Endothelial cell of umbilical vein (primary cell): Measurements from ENCODE around the gene LRRC10B. TPM values are rescaled to one million over a fixed set of nuclear protein-coding genes. Genes with fewer than 3 reads are reported as not detected.

ENCODE experiments used
- BruUV-seq: library from RNA; stranded (reverse); fragments of 400-500 nt; replicated peaks from 2 replicates; lab custom pipeline; 2021; lab: Mats Ljungman, UMichigan
- CTCF ChIA-PET: fragments of 300-600, 350-600 bp; sonication (Branson Sonifier 250); formaldehyde crosslinking; loops from one replicate; lab custom pipeline; 2021; ENCODE audit warnings: antibody characterized with exemption, inconsistent platforms; lab: Charles Lee
- POLR2A ChIA-PET: fragments of 300-600, 350-600 bp; sonication (Branson Sonifier 250); formaldehyde crosslinking; loops from one replicate; lab custom pipeline; 2021; ENCODE audit warnings: antibody characterized with exemption, inconsistent platforms; lab: Charles Lee
- DNase-seq: peaks from one replicate; pipeline ENCODE4 v3.0.0-alpha.2; 2011; ENCODE audit warnings: low read depth, low spot score
- FAIRE-seq: peaks from 2 replicates; lab custom pipeline; 2011; peaks lifted over from hg19 to GRCh38; lab: Jason Lieb, UNC
- H2AFZ ChIP-seq: 2 replicates; pipeline ENCODE4 v1.6.0; 2012; ENCODE audit warnings: low read depth, low read length, control low read depth, inconsistent platforms
- H3K27ac ChIP-seq: 2 replicates; pipeline ENCODE4 v1.5.1; 2011; ENCODE audit warnings: low read depth, mild to moderate bottlenecking, control low read depth, low read length, moderate library complexity; ENCODE audit not compliant: insufficient read depth
- H3K27me3 ChIP-seq, 2 experiments: 2 replicates each; pipeline versions ENCODE4 v1.6.0 to v1.6.1; 2011; ENCODE audit warnings: low read length in 2 of 2, mixed read lengths in 1 of 2; ENCODE audit not compliant: control insufficient read depth in 2 of 2, insufficient read depth in 2 of 2
- H3K36me3 ChIP-seq, 2 experiments: 2 replicates in 1 of 2; 3 replicates in 1 of 2; pipeline ENCODE4 v1.5.1; 2011; ENCODE audit warnings: low read length in 2 of 2, mild to moderate bottlenecking in 1 of 2, moderate library complexity in 1 of 2; ENCODE audit not compliant: control insufficient read depth in 2 of 2, insufficient read depth in 2 of 2; ENCODE audit errors: extremely low read depth in 1 of 2
- H3K4me1 ChIP-seq: 3 replicates; pipeline ENCODE4 v1.5.1; 2011; ENCODE audit warnings: mild to moderate bottlenecking, low read length; ENCODE audit not compliant: control insufficient read depth, insufficient read depth; ENCODE audit errors: extremely low read depth
- H3K4me2 ChIP-seq: 2 replicates; pipeline ENCODE4 v1.6.1; 2011; ENCODE audit warnings: low read length, control low read depth, mixed read lengths; ENCODE audit not compliant: insufficient read depth
- H3K4me3 ChIP-seq, 3 experiments: fragments of 200-600 bp in 1 of 3; sonication (generic), shearing (Covaris generic) in 1 of 3; replicated peaks in 1 of 3; 2 replicates each; pipeline ENCODE4 v1.5.1; 2011 to 2016; ENCODE audit warnings: control low read depth in 3 of 3, low read length in 3 of 3, mild to moderate bottlenecking in 2 of 3, inconsistent platforms in 1 of 3, low read depth in 1 of 3, moderate library complexity in 1 of 3; ENCODE audit not compliant: insufficient read depth in 1 of 3
- H3K79me2 ChIP-seq: 2 replicates; pipeline ENCODE4 v1.6.0; 2012; ENCODE audit warnings: low read length, inconsistent platforms; ENCODE audit not compliant: control insufficient read depth, insufficient read depth
- H3K9ac ChIP-seq: replicated peaks from 2 replicates; pipeline ENCODE3; 2011; ENCODE audit warnings: low read length, control low read depth; ENCODE audit not compliant: insufficient read depth; ENCODE audit errors: extremely low read depth
- H3K9me1 ChIP-seq: replicated peaks from 3 replicates; pipeline ENCODE4 v1.6.0; 2011; ENCODE audit warnings: mild to moderate bottlenecking, low read length; ENCODE audit not compliant: control insufficient read depth, insufficient read depth; ENCODE audit errors: extremely low read depth
- H3K9me3 ChIP-seq: replicated peaks from 2 replicates; pipeline ENCODE4 v1.5.1; 2012; ENCODE audit warnings: low read length, inconsistent platforms; ENCODE audit not compliant: control insufficient read depth, insufficient read depth
- H4K20me1 ChIP-seq: replicated peaks from 2 replicates; pipeline ENCODE3; 2011; ENCODE audit warnings: mild to moderate bottlenecking, low read length; ENCODE audit not compliant: control insufficient read depth, insufficient read depth; ENCODE audit errors: extremely low read depth
- CTCF ChIP-seq, 2 donors: IDR thresholded peaks; 1 replicate in 1 of 2; 2 replicates in 1 of 2; pipeline ENCODE4 v1.5.1; 2011; ENCODE audit warnings: low read length in 2 of 2, mild to moderate bottlenecking in 2 of 2, moderate library complexity in 2 of 2, control low read depth in 1 of 2, inconsistent platforms in 1 of 2, low read depth in 1 of 2; ENCODE audit not compliant: insufficient read depth in 1 of 2; ENCODE audit errors: extremely low read depth in 1 of 2
- EZH2 ChIP-seq: IDR thresholded peaks from 2 replicates; pipeline ENCODE4 v1.6.1; 2012; ENCODE audit warnings: borderline replicate concordance, low read depth, mild to moderate bottlenecking, moderate library complexity, low read length, inconsistent platforms; ENCODE audit not compliant: severe bottlenecking
- FOS ChIP-seq: IDR thresholded peaks from 2 replicates; pipeline ENCODE4 v1.6.1; 2011; ENCODE audit warnings: mild to moderate bottlenecking, low read length, moderate library complexity, borderline replicate concordance; ENCODE audit not compliant: insufficient read depth
- GATA2 ChIP-seq: IDR thresholded peaks from 2 replicates; pipeline ENCODE4 v1.7.0; 2011; ENCODE audit warnings: low read depth, mild to moderate bottlenecking, moderate library complexity, mixed read lengths, low read length; ENCODE audit not compliant: insufficient read length, insufficient read depth
- JUN ChIP-seq: IDR thresholded peaks from 2 replicates; pipeline ENCODE4 v1.6.1; 2011; ENCODE audit warnings: borderline replicate concordance, low read depth; ENCODE audit not compliant: insufficient read length, insufficient read depth
- MAX ChIP-seq: IDR thresholded peaks from 2 replicates; pipeline ENCODE4 v1.6.1; 2011; ENCODE audit not compliant: insufficient read depth, insufficient read length
- MYC ChIP-seq: IDR thresholded peaks from one replicate; pipeline ENCODE4 v1.6.1; 2011; ENCODE audit warnings: mild to moderate bottlenecking, low read depth, low read length
- POLR2A ChIP-seq: IDR thresholded peaks from 2 replicates; pipeline ENCODE4 v1.6.1; 2012; ENCODE audit warnings: low read depth, mild to moderate bottlenecking, control low read depth, low read length
- POLR2AphosphoS5 ChIP-seq: IDR thresholded peaks from 2 replicates; pipeline ENCODE4 v1.6.1; 2012; ENCODE audit warnings: low read depth, mild to moderate bottlenecking, control low read depth, low read length, moderate library complexity; ENCODE audit not compliant: insufficient read depth
- dilution Hi-C: fragments of 300-500 bp; cut with MboI; formaldehyde crosslinking; loops from one replicate; pipeline ENCODE4 v1.15.0; 2019; ENCODE audit warnings: low sequenced_read_pairs; ENCODE audit not compliant: extremely low pct_ligation_motif_present
- intact Hi-C: fragments of 100-400 bp; cut with micrococcal nuclease; formaldehyde crosslinking; loops from one replicate; pipeline ENCODE4 v1.10.0; 2022
- polyA plus RNA-seq, 4 experiments: library from polyadenylated mRNA; depleted of rRNA in 3 of 4; stranded (reverse) in 3 of 4; unstranded in 1 of 4; fragments of >200 nt; gene quantifications; 2 replicates each; pipeline versions ENCODE4 v1.2.1 to v1.2.3, GENCODE V29; 2011 to 2012; ENCODE audit warnings: missing spikeins in 1 of 4
- total RNA-seq: library from RNA; stranded (reverse); gene quantifications from 2 replicates; pipeline ENCODE4 v1.2.3, GENCODE V29; 2021

Gene LRRC10B
- total and polyA plus RNA-seq, 2 donors (not counting 3 experiments of a cell fraction or from before 2014, with no cell fraction given), result not detected

- no peaks in the 10 kb centered on the region for H3K9me1 ChIP-seq
- no peaks in the 10 kb centered on the region for H4K20me1 ChIP-seq
- H3K4me3 ChIP-seq, result no peak overlapping the region
- H3K27ac ChIP-seq, result no peak overlapping the region
- intact Hi-C loops (no loop called here), dilution Hi-C loops (no loop called here)
- no TSS peak for BruUV-seq
- H2AFZ ChIP-seq, result no peak overlapping the region
- TF ChIP-seq POLR2AphosphoS5 (no peak), JUN (no peak), MYC (no peak)
- H3K27me3 ChIP-seq, result no peaks in the 10 kb centered on the region
- no peak for DNase-seq
- CTCF ChIA-PET, result interaction anchor here (1.0 to 3.9 kb wide), 4 partner anchors 12 to 50 kb away, joined by 3 to 16 read pairs (median 10); no protein-coding TSS in a partner anchor
- no peak for FAIRE-seq
- H3K9ac ChIP-seq, result no peak overlapping the region
- H3K9me3 ChIP-seq, result no peaks in the 10 kb centered on the region
- no peak overlapping the region for H3K4me2 ChIP-seq
- H3K79me2 ChIP-seq, result no peaks in the 10 kb centered on the region
- POLR2A ChIA-PET, result no interaction called here
- H3K36me3 ChIP-seq, result no peaks in the 10 kb centered on the region
- H3K4me1 ChIP-seq, result no peaks in the 10 kb centered on the region
These were observed 12.5 kb upstream of the LRRC10B start for GRCh38 chr11:61495801-61496601.

GRCh38 chr11:61496602-61497400 lies 11.7 kb upstream of the LRRC10B start:
- POLR2A ChIA-PET, result no interaction called here
- no TSS peak for BruUV-seq
- intact Hi-C loops (no loop called here), dilution Hi-C loops (no loop called here)
- Histone ChIP-seq H3K4me3 (no peak overlapping the region), H3K9ac (no peak overlapping the region), H3K27ac (no peak overlapping the region), H3K9me1 (no peaks in the 10 kb centered on the region), H3K9me3 (no peaks in the 10 kb centered on the region), H2AFZ (no peak overlapping the region), H3K79me2 (no peaks in the 10 kb centered on the region), H4K20me1 (no peaks in the 10 kb centered on the region), H3K4me1 (no peaks in the 10 kb centered on the region), H3K36me3 (no peaks in the 10 kb centered on the region), H3K4me2 (no peak overlapping the region), H3K27me3 (no peaks in the 10 kb centered on the region)
- no peak for TF ChIP-seq GATA2
- no peak for TF ChIP-seq POLR2A
- TF ChIP-seq MAX, result no peak
- no peak for TF ChIP-seq MYC
- no peak for TF ChIP-seq FOS
- TF ChIP-seq EZH2, result no peak
- no peak for TF ChIP-seq CTCF (IDR thresholded peaks at IDR 0.05; ENCODE audit: extremely low read depth in 1 of 2, insufficient read depth in 1 of 2, low read depth in 1 of 2, low read length in 2 of 2)
- no peak for TF ChIP-seq JUN
- no peak for TF ChIP-seq POLR2AphosphoS5
- CTCF ChIA-PET, result no interaction called here
- no peak for FAIRE-seq
- no peak for DNase-seq
